Measurements from ENCODE around the gene PDGFD.

PDGFD gene

DNA sequence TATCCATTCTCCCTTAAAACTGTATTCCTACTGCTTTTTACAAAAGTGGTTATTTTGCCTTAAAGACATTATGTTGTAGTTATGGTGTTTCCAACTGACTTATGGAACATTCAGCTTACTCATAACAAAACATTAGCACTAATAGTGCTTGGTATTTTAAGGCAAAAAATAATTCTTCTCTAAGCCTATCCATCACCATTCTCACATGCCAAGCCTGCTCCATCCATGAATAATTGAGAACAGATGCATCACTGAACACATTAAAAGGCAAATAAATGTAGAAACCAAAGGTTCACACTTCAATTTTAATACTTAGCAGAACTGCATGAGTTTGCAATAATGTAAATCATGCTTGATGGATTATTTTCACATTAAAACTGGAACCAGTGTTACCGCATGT, 169.9 kb downstream of the PDGFD start:
- no peak for DNase-seq

GRCh38 chr11:103993507-103993906, 170.4 kb downstream of the PDGFD start:
- no peak for DNase-seq

GRCh38 chr11:103988595-103988969, 175.4 kb downstream of the PDGFD start:
- DNase-seq = no peak

- no peak for DNase-seq
Observed at GRCh38 chr11:103987629-103988594, 176.0 kb downstream of the PDGFD start.

DNA sequence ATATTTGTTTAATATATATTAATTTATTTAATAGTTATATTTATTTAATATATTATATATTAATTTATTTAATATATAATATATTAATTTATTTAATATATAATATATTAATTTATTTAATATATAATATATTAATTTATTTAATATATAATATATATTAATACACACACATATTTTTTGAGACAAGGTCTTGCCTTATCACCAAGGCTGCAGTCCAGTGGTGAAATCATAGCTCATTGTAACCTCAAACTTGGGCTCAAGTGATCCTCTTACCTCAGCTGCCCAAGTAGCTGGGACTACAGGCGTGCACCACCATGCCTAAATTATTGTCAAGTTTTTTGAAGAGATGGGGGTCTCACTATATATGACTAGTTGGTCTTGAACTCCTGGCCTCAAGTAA, 178.9 kb downstream of the PDGFD start:
- no peak for DNase-seq

- no peak for DNase-seq
Observed at GRCh38 chr11:103980108-103980507, 183.8 kb downstream of the PDGFD start.

DNA sequence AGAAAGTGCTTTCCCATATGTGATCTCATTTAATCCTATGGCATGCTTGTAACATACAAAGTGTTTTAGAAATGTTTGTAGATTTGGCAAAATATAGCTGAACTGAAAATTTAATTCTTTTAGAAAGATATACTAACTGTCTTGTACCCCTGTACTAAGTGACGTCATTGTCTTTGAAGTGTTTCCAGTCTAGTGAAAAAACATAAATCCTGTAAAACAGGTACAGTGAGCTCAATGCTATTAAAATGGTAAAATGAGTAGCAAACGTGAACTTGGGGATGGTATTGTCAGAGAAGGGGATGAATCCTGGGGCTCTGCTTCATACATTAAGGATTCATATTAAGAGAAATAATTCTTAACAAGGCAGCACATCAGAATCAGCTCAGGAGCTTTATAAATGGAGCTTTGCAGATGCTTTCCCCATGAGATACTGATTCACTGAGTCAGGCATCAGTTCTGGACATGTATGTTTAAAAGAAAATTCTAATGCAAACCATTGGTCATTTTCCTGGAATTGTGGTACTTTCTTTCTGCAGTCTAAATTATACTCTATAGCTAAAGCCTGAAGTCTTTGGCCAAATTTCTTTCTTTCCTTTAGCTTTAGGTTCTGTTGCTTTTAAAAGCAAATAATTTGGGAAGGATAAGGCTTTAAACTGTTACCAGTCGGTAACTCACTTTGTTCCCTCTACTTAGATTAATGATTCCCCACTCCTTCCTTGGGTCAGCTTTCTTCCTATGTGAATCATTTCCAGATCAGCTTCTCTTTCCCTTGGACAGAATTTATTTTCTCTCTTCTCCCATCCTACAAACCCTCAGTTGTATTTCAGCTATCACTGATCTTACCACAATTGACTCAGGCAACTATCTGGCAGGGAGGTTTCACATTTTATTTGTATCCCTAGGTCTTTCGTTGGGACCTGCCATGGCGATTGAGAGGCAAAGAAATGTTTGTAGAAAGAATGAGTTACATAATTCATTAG, 185.0 kb downstream of the PDGFD start:
- no peak for DNase-seq

DNA sequence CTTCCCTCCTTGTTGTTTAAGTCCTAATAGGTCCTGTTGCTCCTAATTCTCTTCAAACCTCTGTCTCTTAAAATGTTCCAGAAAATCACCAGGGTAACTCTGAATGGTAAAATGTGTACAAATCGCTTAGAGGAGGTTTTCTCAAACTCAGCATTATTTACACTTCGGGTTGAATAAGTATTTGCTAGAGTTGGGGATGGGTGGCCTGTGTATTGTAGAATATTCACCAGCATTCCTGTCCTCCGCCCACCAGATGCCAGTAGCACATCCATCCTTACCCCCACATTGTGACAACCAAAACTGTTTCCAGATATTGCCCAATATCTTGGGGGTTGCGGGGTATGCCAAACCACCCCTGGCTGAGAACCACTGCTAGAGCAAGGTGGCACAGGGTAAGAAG, 191.9 kb downstream of the PDGFD start:
- no peak for DNase-seq

- no peak for DNase-seq
Observed at GRCh38 chr11:103970701-103971249, 193.2 kb downstream of the PDGFD start.

DNA sequence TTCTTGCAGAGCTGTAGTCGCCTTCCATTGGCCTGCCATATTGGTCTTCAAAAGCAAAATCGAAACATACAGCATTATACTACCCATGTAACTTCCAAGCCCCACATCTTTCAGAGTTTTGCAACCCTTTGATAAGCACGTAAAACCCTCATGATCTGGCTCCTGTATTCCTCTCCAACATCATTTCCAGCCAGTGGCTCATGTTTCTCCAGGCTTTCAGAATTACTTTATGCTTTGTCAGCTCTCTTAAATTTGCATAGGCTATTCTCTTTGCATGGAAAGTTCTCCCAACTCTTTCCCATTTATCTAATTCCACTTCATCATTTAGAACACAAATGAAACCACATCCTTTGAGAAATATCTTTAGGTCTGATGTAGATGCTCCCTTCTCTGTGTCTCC, 195.3 kb downstream of the PDGFD start:
- no peak for DNase-seq

GRCh38 chr11:103967985-103968384, 196.0 kb downstream of the PDGFD start:
- DNase-seq = no peak

DNA sequence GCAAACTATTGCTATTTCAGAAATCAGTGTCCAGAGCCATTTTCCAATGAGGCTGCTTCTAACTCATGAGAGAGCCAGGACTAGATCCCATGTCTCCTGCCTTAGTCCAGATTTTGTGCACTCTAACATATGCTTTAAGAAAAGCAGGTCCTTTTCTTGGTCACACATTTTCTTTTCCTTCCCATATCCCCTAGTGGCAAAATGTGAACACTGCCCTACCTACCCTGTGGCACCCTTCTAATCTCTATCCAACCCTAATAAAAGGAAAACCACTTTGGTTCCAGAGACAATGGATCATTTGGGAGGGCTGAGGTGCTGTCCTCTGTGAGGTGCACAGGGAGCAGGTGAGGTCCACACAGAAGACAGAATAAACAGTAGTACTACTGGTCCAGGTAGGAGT, 199.6 kb downstream of the PDGFD start:
- no peak for DNase-seq

- DNase-seq = no peak
Observed at GRCh38 chr11:103963648-103964047, 200.3 kb downstream of the PDGFD start.

DNA sequence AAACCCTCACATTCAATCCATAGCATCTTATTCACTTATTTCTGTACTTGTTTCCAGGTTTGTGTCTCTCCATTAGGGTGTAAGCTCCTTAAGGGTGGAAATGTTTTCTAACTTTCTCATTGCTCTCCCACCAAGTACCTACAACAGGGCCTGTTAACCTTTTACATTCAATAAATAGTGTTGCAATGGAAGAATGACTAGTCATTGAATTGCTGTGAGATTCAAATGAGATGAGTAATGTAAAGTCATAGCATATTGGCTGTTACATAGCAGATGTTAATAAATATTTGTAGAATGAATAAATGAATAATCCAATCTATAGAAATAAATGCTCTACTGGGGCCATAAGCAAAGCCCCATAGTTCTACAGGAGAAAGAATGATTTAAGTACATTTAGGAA, 202.9 kb downstream of the PDGFD start:
- DNase-seq = no peak

GRCh38 chr11:103960108-103960507, 203.8 kb downstream of the PDGFD start:
- DNase-seq = no peak

DNA sequence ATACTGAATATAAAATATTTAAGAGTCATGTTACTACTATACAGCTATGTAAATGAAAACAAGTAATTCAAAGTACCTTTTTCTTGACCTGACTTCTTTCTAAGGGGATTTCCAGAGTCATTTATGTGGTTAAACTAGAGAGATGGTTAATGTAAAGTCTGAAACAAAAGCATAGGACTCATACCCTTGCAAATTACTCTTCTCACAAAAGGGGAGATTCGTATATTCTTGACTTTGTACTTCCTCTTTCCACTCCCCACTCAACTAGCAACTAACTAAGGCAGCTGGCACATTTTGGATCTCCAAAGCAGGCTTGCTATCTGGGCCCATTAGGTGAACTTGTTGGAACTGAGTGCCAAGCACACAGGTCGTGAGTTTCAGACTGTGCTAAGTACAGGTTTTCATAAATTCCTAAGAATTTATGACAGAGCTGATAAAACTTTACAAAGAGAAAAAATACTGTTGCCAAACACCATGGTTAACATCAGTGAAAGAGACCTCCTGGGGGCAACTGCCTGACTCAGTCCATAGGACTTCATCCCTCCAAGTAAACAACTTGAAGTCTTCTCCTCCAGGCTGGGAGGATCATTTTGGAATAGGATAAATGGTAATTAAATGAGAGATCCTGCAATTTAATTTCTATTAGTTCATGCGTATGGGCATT, 204.5 kb downstream of the PDGFD start:
- no peak for DNase-seq

GRCh38 chr11:103958475-103959215, 205.3 kb downstream of the PDGFD start:
- DNase-seq = no peak

- no peak for DNase-seq
Observed at GRCh38 chr11:103953797-103954486, 210.0 kb downstream of the PDGFD start.

DNA sequence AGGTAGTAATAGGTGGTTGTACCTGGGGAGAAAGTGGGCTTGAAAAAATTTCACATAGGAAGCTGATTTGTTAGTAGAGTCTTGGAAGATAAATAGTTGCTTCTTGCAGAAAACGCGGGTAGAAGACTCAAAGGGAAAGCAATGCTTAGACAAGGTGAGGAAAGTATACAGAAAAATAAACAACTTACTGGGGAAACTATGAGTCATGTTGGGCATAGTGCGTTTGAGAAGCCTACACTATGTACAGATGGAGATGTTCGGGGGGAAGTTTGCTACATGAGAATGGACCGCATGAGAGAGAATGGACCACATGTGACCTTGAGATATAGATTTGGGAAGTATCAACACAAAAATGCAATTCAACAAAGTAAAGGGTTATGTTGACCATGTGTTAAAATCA, 214.2 kb downstream of the PDGFD start:
- DNase-seq = no peak

GRCh38 chr11:103948187-103948763, 215.7 kb downstream of the PDGFD start:
- no peak for DNase-seq

GRCh38 chr11:103947546-103947919, 216.4 kb downstream of the PDGFD start:
- no peak for DNase-seq

Measured in midbrain (tissue), 1 donor.